Activated CD4-positive, alpha-beta T cell treated with anti-CD3 and anti-CD28 coated beads for 36 hours (primary cell): ENCODE results near the gene PAGE1. TPM values are rescaled to one million over a fixed set of nuclear protein-coding genes. Genes with fewer than 3 reads are reported as not detected.
"Not testable (repeated sequence)": the region's sequence is repeated elsewhere in the genome, so short reads cannot be mapped to it uniquely, and the experiment has no call there.

Experiments used
- ATAC-seq: fragments of 200-7000 bp; cut with Tn5 transposase; one replicate; pipeline ENCODE4 v1.10.0; 2021; ENCODE audit warnings: mild to moderate bottlenecking, moderate library complexity
- CTCF ChIA-PET: fragments of 350-600 bp; sonication (Branson Sonifier 250); formaldehyde crosslinking; loops from one replicate; lab custom pipeline; 2021; ENCODE audit warnings: antibody characterized with exemption; lab: Charles Lee
- POLR2A ChIA-PET: fragments of 350-600 bp; sonication (Branson Sonifier 250); formaldehyde crosslinking; loops from one replicate; lab custom pipeline; 2021; ENCODE audit warnings: antibody characterized with exemption, inconsistent platforms; lab: Charles Lee
- DNase-seq: peaks from one replicate; pipeline ENCODE4 v3.0.0-alpha.2; 2020
- H3K27ac Mint-ChIP-seq: one replicate; pipeline ENCODE4 v1.8.0; 2021; ENCODE audit warnings: mixed read lengths
- H3K27me3 Mint-ChIP-seq: one replicate; pipeline ENCODE4 v1.8.0; 2021; ENCODE audit warnings: mixed read lengths
- H3K36me3 Mint-ChIP-seq: one replicate; pipeline ENCODE4 v1.8.0; 2021; ENCODE audit warnings: low read depth, mixed read lengths
- H3K4me1 Mint-ChIP-seq: one replicate; pipeline ENCODE4 v1.8.0; 2021; ENCODE audit warnings: mixed read lengths
- H3K4me3 Mint-ChIP-seq: one replicate; pipeline ENCODE4 v1.8.0; 2021; ENCODE audit warnings: mild to moderate bottlenecking, moderate library complexity, mixed read lengths
- H3K9me3 Mint-ChIP-seq: one replicate; pipeline ENCODE4 v1.8.0; 2021; ENCODE audit warnings: low read depth, mixed read lengths
- intact Hi-C, 2 experiments: fragments of 100-400 bp; cut with DNase I in 1 of 2; cut with micrococcal nuclease in 1 of 2; formaldehyde crosslinking; loops; one replicate each; pipeline versions ENCODE4 v1.14.2 to v1.15.1; 2022 to 2024; cut with DNase I, micrococcal nuclease
- total RNA-seq, 2 experiments: library from RNA; stranded (reverse); gene quantifications; one replicate each; pipeline ENCODE4 v1.2.3, GENCODE V29; 2021

The PAGE1 gene, protein sequence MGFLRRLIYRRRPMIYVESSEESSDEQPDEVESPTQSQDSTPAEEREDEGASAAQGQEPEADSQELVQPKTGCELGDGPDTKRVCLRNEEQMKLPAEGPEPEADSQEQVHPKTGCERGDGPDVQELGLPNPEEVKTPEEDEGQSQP
- not detected for total RNA-seq

DNA sequence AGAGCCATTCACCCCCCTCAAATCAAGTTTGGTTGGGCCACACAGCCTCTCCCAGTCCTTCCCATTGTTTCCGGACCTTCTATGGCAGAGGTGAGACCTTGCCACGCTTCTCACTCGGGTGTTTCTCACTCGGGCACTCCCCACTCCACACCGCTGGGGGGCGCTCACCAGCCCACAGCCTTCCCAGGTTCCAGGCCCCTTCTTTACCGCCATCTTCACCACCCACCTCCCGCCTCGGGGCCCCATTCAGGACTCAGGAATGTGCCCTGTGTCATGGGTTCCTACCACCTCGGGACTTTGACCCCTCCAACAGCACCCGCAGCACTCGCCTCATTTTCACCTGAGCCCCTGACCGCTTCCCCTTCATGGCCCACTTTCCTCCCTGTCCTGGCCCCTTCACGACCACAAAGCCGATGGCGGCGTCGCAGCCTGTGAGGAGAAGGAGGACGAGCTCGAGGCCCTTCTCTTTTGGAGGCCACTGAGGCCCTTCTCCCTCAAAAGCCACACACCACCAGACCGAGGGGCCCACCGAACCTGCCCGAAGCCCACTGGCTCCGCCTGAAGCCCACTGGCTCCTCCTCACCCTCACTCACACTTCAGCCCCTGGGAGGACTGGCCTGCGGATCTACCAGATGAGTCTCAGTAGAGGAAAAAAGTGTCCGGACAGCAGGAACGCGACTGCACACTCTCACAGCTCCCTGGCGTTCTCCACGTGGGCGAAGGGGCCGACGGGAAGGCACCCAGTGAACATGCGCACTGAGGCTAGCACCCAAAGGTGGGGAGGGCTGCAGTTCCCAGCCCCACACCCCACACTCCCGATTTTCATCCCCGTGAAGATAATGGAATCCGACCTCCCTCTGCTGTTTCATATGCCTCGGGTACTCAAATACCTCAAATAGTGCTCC is at the start of gene PAGE1:
Gene PAGE1 (minus strand): TSS at position 709 of the 905 bp plus-strand sequence. CDS start 1,214 bp downstream, outside the sequence.
- no peaks in the 10 kb centered on the region for H3K36me3 Mint-ChIP-seq
- H3K27ac Mint-ChIP-seq, result no peak within 1 kb of the TSS
- H3K4me1 Mint-ChIP-seq, result no peaks in the 10 kb centered on the region
- H3K4me3 Mint-ChIP-seq, result no peak within 1 kb of the TSS
- no peak for ATAC-seq
- ChIA-PET CTCF (no interaction called here), POLR2A (no interaction called here)
- intact Hi-C loops, result no loop called here
- no peaks in the 10 kb centered on the region for H3K27me3 Mint-ChIP-seq
- H3K9me3 Mint-ChIP-seq, result no peaks in the 10 kb centered on the region
- no peak for DNase-seq

DNA sequence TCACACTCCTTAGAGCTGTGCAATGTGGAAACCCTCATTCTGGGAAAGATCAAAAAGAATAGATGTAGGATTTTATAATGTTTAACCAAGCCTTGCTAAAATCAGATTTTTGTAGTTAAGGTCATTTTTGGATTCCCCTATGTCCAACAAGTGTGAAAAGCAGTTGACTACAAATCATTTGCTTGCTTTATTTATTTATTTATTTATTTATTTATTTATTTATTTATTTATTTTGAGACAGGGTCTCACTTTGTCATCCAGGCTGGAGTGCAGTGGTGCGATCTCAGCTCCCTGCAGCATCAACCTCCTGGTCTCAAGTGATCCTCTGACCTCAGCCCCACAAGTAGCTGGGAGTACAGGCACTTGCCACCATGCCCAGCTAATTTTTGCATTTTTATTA is 45.7 kb upstream of the PAGE1 start:
- H3K4me1 Mint-ChIP-seq, H3K4me3 Mint-ChIP-seq, H3K27ac Mint-ChIP-seq, POLR2A ChIA-PET, H3K27me3 Mint-ChIP-seq, intact Hi-C loops, ATAC-seq, H3K9me3 Mint-ChIP-seq, CTCF ChIA-PET, H3K36me3 Mint-ChIP-seq, DNase-seq: not testable (repeated sequence)

DNA sequence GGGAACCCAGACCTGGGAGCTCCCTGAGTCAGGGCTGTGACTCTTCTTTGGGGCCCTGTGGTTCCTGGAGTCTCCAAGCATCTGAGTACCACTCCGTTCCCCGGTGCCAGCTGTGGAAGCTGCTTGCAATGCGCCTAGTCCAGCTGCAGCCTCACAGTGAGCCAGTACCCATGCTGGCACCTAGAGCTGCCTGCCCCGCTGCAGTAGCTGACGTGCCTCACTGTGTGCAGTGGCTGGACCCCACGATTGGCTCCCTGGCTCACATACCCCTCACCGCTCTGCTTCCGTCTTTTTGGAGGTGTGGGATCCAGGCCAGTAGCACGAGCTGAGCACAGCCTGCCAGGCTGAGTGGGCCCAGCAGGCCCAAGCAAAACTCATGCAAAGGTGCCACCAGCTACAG is 32.1 kb upstream of the PAGE1 start:
- no peak for DNase-seq
- H3K4me3 Mint-ChIP-seq, result no peak overlapping the region
- no peaks in the 10 kb centered on the region for H3K27me3 Mint-ChIP-seq
- no peaks in the 10 kb centered on the region for H3K9me3 Mint-ChIP-seq
- CTCF ChIA-PET, result no interaction called here
- ATAC-seq, result no peak
- POLR2A ChIA-PET, result no interaction called here
- H3K27ac Mint-ChIP-seq, result no peak overlapping the region
- intact Hi-C loops, result no loop called here
- H3K36me3 Mint-ChIP-seq, result no peaks in the 10 kb centered on the region
- H3K4me1 Mint-ChIP-seq, result no peaks in the 10 kb centered on the region

DNA sequence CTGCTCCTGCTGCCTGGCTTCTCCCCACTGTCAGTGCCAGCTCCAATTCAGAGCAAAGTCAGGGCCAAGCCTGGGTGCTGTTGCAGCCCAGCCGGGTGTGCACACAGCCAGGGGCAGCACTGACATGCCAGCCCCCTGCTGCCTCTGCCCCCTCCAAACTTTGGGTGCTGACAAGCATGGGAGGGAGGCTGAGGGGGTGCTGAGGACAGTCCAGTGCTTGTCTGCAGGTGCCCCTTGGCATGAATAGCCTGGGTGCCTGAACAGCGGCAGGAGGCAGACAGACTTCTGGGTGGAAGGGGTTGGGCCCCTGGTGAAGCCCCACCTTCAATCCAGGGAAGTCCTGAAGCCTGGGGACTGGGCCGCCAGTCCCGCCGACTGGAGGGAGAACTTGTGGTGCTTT is 31.2 kb upstream of the PAGE1 start:
- ATAC-seq (no peak), DNase-seq (no peak)
- Mint-ChIP-seq H3K27ac (no peak overlapping the region), H3K36me3 (no peaks in the 10 kb centered on the region), H3K4me1 (no peaks in the 10 kb centered on the region), H3K4me3 (no peak overlapping the region), H3K9me3 (no peaks in the 10 kb centered on the region), H3K27me3 (no peaks in the 10 kb centered on the region)
- intact Hi-C loops, result no loop called here
- CTCF ChIA-PET, result no interaction called here
- POLR2A ChIA-PET, result no interaction called here

DNA sequence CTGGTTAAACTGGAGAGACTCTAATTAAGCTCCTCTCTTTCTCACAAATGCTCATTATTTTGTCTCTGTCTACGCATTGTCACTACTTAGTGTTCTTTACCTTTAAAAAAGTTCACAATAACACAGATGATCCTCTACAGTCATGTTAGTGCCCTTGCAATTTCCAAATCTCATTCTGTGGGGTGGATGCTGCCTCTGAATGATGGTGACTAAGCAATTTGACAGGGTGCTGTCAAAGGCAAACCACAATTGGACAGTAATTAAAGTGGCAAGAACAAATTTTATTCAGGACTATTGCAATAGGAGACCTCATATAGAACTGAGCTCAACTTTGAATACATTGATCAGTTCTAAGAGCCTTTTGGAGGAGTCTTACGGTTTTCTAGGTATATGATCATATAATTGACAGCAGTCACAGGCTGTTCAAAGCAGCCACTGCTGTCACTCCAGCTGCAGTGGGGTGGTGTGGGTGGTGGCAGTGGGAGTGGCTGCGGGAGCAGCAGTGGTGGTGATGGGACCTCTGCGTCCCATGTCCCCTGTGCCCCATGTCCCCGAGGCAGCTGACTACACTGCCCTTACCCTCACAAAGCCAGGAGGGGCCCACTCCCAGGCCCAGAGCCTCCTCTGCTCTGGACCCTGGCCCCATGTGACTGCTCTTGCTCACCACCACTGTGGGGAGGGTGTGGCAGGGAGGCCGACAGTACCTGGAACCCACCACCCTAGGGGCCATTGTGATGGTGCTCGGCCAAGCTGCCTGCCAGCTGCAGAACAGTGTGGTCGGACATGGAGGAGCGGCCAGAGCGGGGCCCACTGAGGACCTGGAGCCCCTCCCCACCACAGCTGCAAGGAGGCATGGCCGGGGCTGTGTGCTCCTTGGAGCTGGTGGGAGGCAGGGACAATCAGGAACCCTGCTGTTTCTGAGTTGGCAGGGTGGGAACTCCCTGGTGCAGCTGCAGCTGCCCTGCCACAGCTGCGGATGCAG is 30.4 kb upstream of the PAGE1 start:
- intact Hi-C loops, result no loop called here
- ChIA-PET POLR2A (no interaction called here), CTCF (no interaction called here)
- Mint-ChIP-seq H3K9me3 (no peaks in the 10 kb centered on the region), H3K4me1 (no peaks in the 10 kb centered on the region), H3K36me3 (no peaks in the 10 kb centered on the region), H3K27ac (no peak overlapping the region), H3K27me3 (no peaks in the 10 kb centered on the region), H3K4me3 (no peak overlapping the region)
- DNase-seq (no peak), ATAC-seq (no peak)

DNA sequence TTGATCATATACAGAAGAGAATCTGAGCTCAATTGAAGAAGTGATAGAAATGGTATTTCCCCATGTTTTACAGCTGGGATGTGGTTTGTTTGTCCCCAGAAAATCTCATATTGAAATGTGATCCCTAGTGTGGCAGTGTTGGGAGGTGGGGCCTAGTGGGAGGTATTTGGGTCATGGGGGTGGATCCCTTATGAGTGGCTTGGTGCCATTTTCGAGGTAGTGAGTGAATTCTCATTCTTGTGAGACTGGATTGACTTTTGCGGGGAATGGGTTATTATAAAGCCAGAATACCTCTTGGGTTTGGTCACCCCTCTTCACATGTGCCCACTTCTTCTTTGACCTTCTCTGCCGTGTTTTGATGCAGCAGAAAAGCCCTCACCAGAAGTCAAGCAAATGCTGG is 29.6 kb upstream of the PAGE1 start:
- intact Hi-C loops, result no loop called here
- Mint-ChIP-seq H3K27ac (no peak overlapping the region), H3K4me1 (no peaks in the 10 kb centered on the region), H3K36me3 (no peaks in the 10 kb centered on the region), H3K4me3 (no peak overlapping the region), H3K9me3 (no peaks in the 10 kb centered on the region), H3K27me3 (no peaks in the 10 kb centered on the region)
- no peak for ATAC-seq
- no peak for DNase-seq
- POLR2A ChIA-PET, result no interaction called here
- CTCF ChIA-PET, result interaction anchor here (0.5 kb wide), 1 partner anchor 21 kb away, joined by 3 read pairs; no protein-coding TSS in a partner anchor

DNA sequence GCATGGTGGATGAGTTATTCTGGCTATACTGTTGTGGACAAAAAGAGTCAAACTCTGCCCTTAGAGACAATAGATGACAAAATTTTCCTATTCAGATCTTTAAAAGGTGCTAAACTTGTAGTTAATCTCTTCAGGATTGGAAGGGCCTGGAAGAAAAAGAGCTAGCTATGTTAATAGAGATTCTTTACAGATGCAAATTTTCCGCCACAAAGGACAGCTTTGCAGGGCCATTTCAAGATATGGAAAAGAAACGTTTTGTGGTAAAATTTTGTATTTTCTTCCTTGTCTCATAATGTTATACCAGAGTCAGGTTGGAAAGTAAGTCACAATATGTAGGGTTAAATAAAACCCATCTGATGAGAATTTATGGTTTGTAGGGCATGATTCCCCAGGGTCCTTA is 24.3 kb upstream of the PAGE1 start:
- CTCF ChIA-PET, result interaction anchor here (0.8 kb wide), 1 partner anchor 12 kb away, joined by 4 read pairs; no protein-coding TSS in a partner anchor
- intact Hi-C loops, H3K27ac Mint-ChIP-seq, H3K4me3 Mint-ChIP-seq, POLR2A ChIA-PET, DNase-seq, H3K36me3 Mint-ChIP-seq, H3K4me1 Mint-ChIP-seq, H3K27me3 Mint-ChIP-seq, H3K9me3 Mint-ChIP-seq, ATAC-seq: not testable (repeated sequence)

DNA sequence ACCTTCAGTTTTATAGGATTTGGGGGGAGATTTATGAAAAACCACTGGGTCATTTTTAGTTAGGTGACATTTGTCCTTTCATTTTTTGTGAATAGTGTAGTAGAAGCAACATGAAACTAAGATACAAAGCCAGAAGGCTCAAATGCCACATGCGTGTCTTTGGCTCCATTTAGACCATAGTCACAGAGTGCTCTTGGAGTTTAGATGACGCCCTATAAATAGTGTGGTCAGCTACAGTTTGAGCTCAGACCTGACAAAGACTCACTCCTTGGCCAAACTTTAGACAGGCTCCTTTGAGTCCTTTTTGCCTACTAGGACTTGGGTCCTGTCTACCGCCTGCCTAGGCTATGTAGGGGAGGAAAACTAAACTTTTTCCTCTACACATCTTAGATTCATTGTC is 16.8 kb upstream of the PAGE1 start:
- ChIA-PET POLR2A (no interaction called here), CTCF (no interaction called here)
- DNase-seq, result no peak
- no peak for ATAC-seq
- H3K27ac Mint-ChIP-seq, result no peak overlapping the region
- intact Hi-C loops, result no loop called here
- H3K36me3 Mint-ChIP-seq, result no peaks in the 10 kb centered on the region
- no peaks in the 10 kb centered on the region for H3K9me3 Mint-ChIP-seq
- H3K4me3 Mint-ChIP-seq, result no peak overlapping the region
- no peaks in the 10 kb centered on the region for H3K4me1 Mint-ChIP-seq
- peaks cover 3% of the 10 kb centered on the region for H3K27me3 Mint-ChIP-seq

DNA sequence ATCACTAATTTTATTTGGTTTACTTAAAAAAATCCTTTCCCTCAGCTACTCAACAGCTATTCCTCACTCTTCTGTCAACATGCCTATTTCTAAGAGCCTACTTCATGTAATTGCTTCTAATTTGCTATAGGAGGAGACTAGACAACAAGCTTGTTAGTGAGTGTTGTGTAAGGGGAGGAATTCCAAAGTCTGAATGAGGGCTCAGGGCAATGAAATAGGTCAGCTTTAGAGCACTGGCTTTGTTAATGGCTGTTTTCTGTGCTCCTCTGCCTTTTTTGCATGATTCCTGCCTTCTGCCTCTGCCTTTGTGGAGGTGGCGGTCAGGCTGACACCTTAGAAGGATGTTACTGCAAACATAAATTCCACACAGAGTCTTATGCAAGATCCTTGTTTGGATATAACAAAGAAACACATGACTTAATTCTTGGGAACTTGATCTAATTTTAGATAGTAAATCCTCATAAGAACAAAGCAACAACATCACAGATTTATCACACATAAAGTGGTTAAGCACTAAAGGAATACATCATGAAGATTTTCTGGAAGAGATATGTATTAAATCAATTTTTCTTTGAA is 15.0 kb upstream of the PAGE1 start:
- DNase-seq (no peak), ATAC-seq (no peak)
- POLR2A ChIA-PET, result no interaction called here
- Mint-ChIP-seq H3K36me3 (no peaks in the 10 kb centered on the region), H3K27ac (no peak overlapping the region), H3K9me3 (no peaks in the 10 kb centered on the region), H3K4me3 (no peak overlapping the region), H3K27me3 (peaks cover 5% of the 10 kb centered on the region), H3K4me1 (no peaks in the 10 kb centered on the region)
- CTCF ChIA-PET, result no interaction called here
- intact Hi-C loops, result no loop called here

DNA sequence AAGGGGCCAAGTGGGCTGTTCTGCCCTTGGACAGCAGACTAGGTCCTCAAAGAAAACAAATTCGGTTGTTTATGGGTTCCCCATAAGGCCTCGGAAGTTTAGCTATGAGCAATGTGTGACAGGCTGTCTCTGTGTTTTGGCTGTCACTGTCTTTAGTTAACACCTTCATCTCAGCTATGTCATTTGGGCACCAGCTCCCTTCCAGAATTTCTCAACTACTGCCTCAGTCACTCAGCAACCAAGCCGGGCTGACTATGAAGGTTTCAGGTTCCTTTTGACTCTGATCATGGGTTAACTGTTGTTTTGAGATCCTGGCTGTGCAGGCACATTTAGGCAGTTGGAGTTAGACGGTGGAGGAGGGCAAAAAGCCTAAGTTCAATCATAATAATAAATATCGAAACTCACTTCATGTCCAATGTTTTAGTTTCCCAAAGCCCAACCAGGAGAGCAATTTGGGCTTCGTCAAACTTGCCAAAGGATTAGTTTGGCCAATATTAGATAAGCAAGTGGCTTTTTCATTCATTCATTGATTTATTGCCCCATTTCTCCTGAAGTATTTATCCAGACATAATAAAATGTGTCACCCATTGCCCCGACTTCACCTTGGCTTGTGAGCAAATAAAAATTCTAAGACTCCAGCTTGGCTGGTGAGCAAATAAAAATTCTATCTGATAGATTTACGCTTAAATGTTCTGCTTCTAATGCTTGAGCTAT is 9.1 kb upstream of the PAGE1 start:
- no peaks in the 10 kb centered on the region for H3K9me3 Mint-ChIP-seq
- CTCF ChIA-PET, result no interaction called here
- peaks cover 5% of the 10 kb centered on the region for H3K27me3 Mint-ChIP-seq
- intact Hi-C loops, result no loop called here
- H3K4me1 Mint-ChIP-seq, result no peaks in the 10 kb centered on the region
- no peak overlapping the region for H3K4me3 Mint-ChIP-seq
- ATAC-seq (peak; percentile 49), DNase-seq (peak; percentile 20)
- POLR2A ChIA-PET, result no interaction called here
- no peaks in the 10 kb centered on the region for H3K36me3 Mint-ChIP-seq
- no peak overlapping the region for H3K27ac Mint-ChIP-seq

DNA sequence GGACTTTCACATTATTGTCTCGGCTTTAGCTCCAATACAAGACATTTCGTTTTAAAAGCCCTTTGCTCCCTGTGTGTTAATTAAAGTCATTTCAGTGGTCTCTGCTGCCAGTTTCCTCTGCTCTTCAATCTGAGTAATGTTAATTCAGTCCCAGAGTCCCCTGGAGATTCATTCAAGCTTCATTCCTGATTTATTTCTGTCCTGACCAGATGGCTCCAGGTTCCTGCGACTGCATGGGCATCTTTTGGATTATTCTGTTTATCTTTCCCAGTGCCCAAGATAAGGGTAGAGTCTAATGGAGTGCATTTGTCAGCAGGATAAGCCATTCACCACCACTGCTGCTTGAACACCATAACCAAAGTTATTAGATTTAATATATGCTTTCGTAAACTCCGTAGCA is 6.1 kb upstream of the PAGE1 start:
- H3K4me3 Mint-ChIP-seq, result no peak overlapping the region
- no peaks in the 10 kb centered on the region for H3K4me1 Mint-ChIP-seq
- H3K27ac Mint-ChIP-seq, result no peak overlapping the region
- peaks cover 5% of the 10 kb centered on the region for H3K27me3 Mint-ChIP-seq
- POLR2A ChIA-PET, result no interaction called here
- CTCF ChIA-PET, result interaction anchor here (0.6 kb wide), 1 partner anchor 9 kb away, joined by 3 read pairs; no protein-coding TSS in a partner anchor
- ATAC-seq (no peak), DNase-seq (no peak)
- no peaks in the 10 kb centered on the region for H3K9me3 Mint-ChIP-seq
- H3K36me3 Mint-ChIP-seq, result no peaks in the 10 kb centered on the region
- intact Hi-C loops, result no loop called here
